Ishikawa (cell line): ENCODE data around the gene HTT.

Experiments
- CEBPB ChIP-seq: IDR thresholded peaks from 2 replicates; pipeline ENCODE4 v1.6.1; 2012
- CREB1 ChIP-seq: IDR thresholded peaks from 2 replicates; pipeline ENCODE4 v1.6.1; 2012; ENCODE audit warnings: low read depth
- EGR1 ChIP-seq: IDR thresholded peaks from 2 replicates; pipeline ENCODE4 v1.6.1; 2012
- EP300 ChIP-seq: IDR thresholded peaks from 2 replicates; pipeline ENCODE4 v1.6.1; 2012; ENCODE audit warnings: borderline replicate concordance
- FOXM1 ChIP-seq: IDR thresholded peaks from 2 replicates; pipeline ENCODE4 v1.6.1; 2012; ENCODE audit warnings: low read depth, borderline replicate concordance
- MAX ChIP-seq: IDR thresholded peaks from 2 replicates; pipeline ENCODE4 v1.6.1; 2012
- NFIC ChIP-seq: IDR thresholded peaks from 2 replicates; pipeline ENCODE4 v1.6.1; 2012
- RAD21 ChIP-seq: IDR thresholded peaks from 2 replicates; pipeline ENCODE4 v1.6.1; 2012; ENCODE audit warnings: low read depth
- TAF1 ChIP-seq: IDR thresholded peaks from 2 replicates; pipeline ENCODE4 v1.6.1; 2012; ENCODE audit warnings: low read depth, mild to moderate bottlenecking
- TCF12 ChIP-seq: IDR thresholded peaks from 2 replicates; pipeline ENCODE4 v1.6.1; 2012; ENCODE audit warnings: low read depth
- TEAD4 ChIP-seq: IDR thresholded peaks from 2 replicates; pipeline ENCODE4 v1.6.1; 2012
- USF1 ChIP-seq: IDR thresholded peaks from 2 replicates; pipeline ENCODE4 v1.6.1; 2012
- YY1 ChIP-seq: IDR thresholded peaks from 2 replicates; pipeline ENCODE4 v1.6.1; 2012; ENCODE audit warnings: low read depth
- ZBTB7A ChIP-seq: IDR thresholded peaks from 2 replicates; pipeline ENCODE4 v1.6.1; 2012; ENCODE audit warnings: low read depth
- TF ChIP-seq, protein P1 (sequence below): IDR thresholded peaks from 2 replicates; pipeline ENCODE4 v1.6.1; 2012; ENCODE audit warnings: low read depth, mild to moderate bottlenecking

HTT gene

DNA sequence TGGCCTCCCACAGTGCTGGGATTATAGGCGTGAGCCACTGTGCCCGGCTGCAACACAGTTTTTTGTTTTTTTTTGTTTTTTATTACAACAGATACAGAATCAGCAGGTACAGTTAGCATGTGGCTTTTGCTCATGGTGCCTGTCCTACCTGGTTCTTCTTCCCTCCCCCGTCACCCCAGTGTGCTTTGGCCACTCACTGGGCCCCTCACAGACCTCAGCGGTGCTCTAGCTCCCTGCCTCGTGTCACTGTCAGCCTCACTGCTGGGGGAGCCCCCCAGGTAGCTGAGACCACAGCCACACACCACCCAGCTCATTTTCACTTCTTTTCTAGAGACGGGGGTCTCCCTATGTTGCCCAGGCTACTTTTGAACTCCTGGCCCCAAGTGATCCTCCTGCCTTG, 38.8 kb upstream of the HTT start:
- TF ChIP-seq USF1 (no peak), YY1 (no peak), TAF1 (no peak), NFIC (no peak), TEAD4 (no peak), EGR1 (no peak), RAD21 (no peak), CEBPB (no peak), ZBTB7A (no peak), MAX (no peak), FOXM1 (no peak), CREB1 (no peak), TCF12 (no peak), EP300 (no peak)
- TF ChIP-seq, protein P1, sequence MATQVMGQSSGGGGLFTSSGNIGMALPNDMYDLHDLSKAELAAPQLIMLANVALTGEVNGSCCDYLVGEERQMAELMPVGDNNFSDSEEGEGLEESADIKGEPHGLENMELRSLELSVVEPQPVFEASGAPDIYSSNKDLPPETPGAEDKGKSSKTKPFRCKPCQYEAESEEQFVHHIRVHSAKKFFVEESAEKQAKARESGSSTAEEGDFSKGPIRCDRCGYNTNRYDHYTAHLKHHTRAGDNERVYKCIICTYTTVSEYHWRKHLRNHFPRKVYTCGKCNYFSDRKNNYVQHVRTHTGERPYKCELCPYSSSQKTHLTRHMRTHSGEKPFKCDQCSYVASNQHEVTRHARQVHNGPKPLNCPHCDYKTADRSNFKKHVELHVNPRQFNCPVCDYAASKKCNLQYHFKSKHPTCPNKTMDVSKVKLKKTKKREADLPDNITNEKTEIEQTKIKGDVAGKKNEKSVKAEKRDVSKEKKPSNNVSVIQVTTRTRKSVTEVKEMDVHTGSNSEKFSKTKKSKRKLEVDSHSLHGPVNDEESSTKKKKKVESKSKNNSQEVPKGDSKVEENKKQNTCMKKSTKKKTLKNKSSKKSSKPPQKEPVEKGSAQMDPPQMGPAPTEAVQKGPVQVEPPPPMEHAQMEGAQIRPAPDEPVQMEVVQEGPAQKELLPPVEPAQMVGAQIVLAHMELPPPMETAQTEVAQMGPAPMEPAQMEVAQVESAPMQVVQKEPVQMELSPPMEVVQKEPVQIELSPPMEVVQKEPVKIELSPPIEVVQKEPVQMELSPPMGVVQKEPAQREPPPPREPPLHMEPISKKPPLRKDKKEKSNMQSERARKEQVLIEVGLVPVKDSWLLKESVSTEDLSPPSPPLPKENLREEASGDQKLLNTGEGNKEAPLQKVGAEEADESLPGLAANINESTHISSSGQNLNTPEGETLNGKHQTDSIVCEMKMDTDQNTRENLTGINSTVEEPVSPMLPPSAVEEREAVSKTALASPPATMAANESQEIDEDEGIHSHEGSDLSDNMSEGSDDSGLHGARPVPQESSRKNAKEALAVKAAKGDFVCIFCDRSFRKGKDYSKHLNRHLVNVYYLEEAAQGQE: no peak

DNA sequence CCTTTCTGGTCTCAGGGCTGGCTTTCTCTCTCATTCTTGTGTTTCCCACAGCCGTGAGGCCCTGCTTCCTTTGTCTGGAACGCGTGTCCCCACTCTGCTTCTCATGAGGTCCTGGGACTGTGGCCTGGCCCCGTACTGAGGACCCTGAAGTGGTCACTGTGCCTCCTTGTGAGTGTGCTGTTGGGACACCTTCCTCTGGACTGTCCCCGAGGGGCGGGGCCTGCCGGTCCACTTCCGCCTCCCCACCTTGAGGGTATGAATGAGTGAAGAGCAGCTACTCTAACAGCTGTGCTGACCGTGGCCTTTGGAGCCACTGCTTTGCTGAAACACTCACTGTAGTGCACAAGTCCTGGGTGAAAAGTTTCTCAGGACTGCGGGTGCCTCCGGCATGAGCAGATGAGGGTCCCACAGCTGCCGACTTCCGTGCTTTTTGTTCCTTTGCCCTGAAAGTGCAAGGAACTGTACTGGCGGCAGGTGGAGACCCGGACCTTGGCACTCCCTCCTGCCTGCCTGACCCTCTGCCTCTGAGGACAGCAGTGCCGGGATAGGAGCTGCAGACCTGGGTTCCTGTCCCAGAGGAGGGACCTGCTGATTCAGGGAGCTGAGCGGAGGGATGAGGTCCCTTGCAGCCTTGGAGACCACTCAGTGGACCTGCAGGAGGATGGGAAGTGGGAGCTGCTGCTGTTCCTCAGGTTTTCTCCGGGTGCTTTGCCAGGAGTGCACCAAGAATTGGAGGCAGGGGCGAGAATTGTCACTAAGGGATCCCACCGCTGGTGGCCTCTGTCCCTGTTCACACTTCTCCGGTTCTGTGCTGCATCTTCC, 38.1 kb upstream of the HTT start:
- TF ChIP-seq RAD21: no peak
- TF ChIP-seq CREB1: no peak

GRCh38 chr4:3037957-3038461, 36.5 kb upstream of the HTT start:
- no peak for TF ChIP-seq TAF1
- no peak for TF ChIP-seq FOXM1
- TF ChIP-seq EP300: no peak
- TF ChIP-seq ZBTB7A: no peak
- no peak for TF ChIP-seq RAD21
- TF ChIP-seq MAX: no peak
- TF ChIP-seq EGR1: no peak
- TF ChIP-seq NFIC: no peak
- TF ChIP-seq, protein P1: no peak
- TF ChIP-seq CREB1: no peak
- no peak for TF ChIP-seq TCF12
- TF ChIP-seq YY1: no peak
- no peak for TF ChIP-seq TEAD4
- no peak for TF ChIP-seq USF1
- no peak for TF ChIP-seq CEBPB

DNA sequence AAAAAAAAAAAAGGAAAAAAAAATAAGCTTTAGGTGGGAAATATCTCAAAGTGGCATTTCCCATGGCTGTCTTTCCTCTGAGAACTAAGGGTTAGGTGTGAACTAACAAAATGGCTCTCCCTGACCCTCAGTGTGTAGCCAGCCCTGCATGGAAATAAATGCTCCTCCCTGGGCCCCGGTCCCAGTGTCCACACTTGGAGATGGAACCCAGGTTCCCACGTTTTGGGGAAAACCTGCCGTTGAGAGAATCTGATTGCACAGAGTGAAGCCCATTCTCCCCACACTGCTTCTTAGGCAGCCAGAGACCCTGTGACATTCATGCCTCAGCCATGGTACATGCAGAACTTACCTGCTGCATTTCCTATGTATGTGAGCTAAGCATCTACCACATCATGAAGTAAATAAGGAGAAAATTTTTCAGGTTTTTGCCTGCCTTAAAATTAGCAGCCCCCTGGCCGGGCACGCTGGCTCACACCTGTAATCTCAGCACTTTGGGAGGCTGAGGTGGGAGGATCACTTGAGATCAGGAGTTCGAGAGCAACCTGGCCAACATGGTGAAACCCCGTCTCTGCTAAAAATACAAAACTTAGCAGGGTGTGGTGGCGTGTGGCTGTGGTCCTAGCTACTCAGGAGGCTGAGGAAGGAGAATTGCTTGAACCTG, 34.6 kb upstream of the HTT start:
- TF ChIP-seq TAF1: no peak
- TF ChIP-seq, protein P1: no peak
- TF ChIP-seq EP300: no peak
- no peak for TF ChIP-seq FOXM1
- TF ChIP-seq MAX: no peak
- no peak for TF ChIP-seq NFIC
- TF ChIP-seq CREB1: no peak
- TF ChIP-seq ZBTB7A: no peak
- no peak for TF ChIP-seq EGR1
- no peak for TF ChIP-seq USF1
- no peak for TF ChIP-seq CEBPB
- TF ChIP-seq YY1: no peak
- TF ChIP-seq TEAD4: no peak
- TF ChIP-seq TCF12: no peak
